Neural progenitor cell (in vitro differentiated cells): Measurements from ENCODE around the gene DDX49. TPM values are rescaled to one million over a fixed set of nuclear protein-coding genes. Genes with fewer than 3 reads are reported as not detected.
"Not testable (repeated sequence)": the region's sequence is repeated elsewhere in the genome, so short reads cannot be mapped to it uniquely, and the experiment has no call there.

Experiments used
- DNase-seq: peaks from one replicate; pipeline ENCODE4 v3.0.0-alpha.2; 2016; ENCODE audit warnings: low spot score
- H2AFZ ChIP-seq: fragments of 200-600 bp; sonication (generic); replicated peaks from 2 replicates; pipeline ENCODE4 v1.6.1; 2016; ENCODE audit warnings: antibody characterized with exemption
- H3F3A ChIP-seq: fragments of 200-600 bp; sonication (generic); 2 replicates; pipeline ENCODE4 v1.6.1; 2016; ENCODE audit warnings: antibody characterized with exemption, low read depth
- H3K27ac ChIP-seq: fragments of 200-600 bp; sonication (generic); 2 replicates; pipeline ENCODE4 v1.5.1; 2016; ENCODE audit warnings: mild to moderate bottlenecking
- H3K27me3 ChIP-seq: fragments of 200-600 bp; sonication (generic); 2 replicates; pipeline ENCODE4 v1.6.1; 2016; ENCODE audit warnings: mild to moderate bottlenecking, moderate library complexity
- H3K36me3 ChIP-seq: fragments of 200-600 bp; sonication (generic); 2 replicates; pipeline ENCODE4 v1.5.1; 2016
- H3K4me1 ChIP-seq: fragments of 200-600 bp; sonication (generic); 2 replicates; pipeline ENCODE4 v1.6.1; 2016; ENCODE audit warnings: mixed run types
- H3K4me2 ChIP-seq: fragments of 200-600 bp; sonication (generic); 2 replicates; pipeline ENCODE4 v1.6.1; 2016
- H3K4me3 ChIP-seq: fragments of 200-600 bp; sonication (generic); 2 replicates; pipeline ENCODE4 v1.5.1; 2016
- H3K79me2 ChIP-seq: fragments of 200-600 bp; sonication (generic); 2 replicates; pipeline ENCODE4 v1.6.1; 2016; ENCODE audit warnings: low read depth
- H3K9ac ChIP-seq: fragments of 200-600 bp; sonication (generic); 2 replicates; pipeline ENCODE4 v1.6.1; 2016
- H3K9me3 ChIP-seq: fragments of 200-600 bp; sonication (generic); 2 replicates; pipeline ENCODE4 v1.5.1; 2016; ENCODE audit warnings: low read depth
- H4K20me1 ChIP-seq: fragments of 200-600 bp; sonication (generic); 2 replicates; pipeline ENCODE4 v1.6.1; 2016; ENCODE audit warnings: low read depth
- H3K27ac Mint-ChIP-seq: 3 replicates; pipeline ENCODE4 v1.8.0; 2021; ENCODE audit warnings: mixed read lengths
- H3K27me3 Mint-ChIP-seq: 2 replicates; pipeline ENCODE4 v1.8.0; 2022; ENCODE audit warnings: low read depth, mild to moderate bottlenecking, inconsistent platforms, moderate library complexity, mixed read lengths; ENCODE audit not compliant: insufficient read depth
- H3K36me3 Mint-ChIP-seq: 3 replicates; pipeline ENCODE4 v1.8.0; 2021; ENCODE audit warnings: mixed read lengths
- H3K4me1 Mint-ChIP-seq: 3 replicates; pipeline ENCODE4 v1.8.0; 2021; ENCODE audit warnings: mixed read lengths
- H3K4me3 Mint-ChIP-seq: 3 replicates; pipeline ENCODE4 v1.8.0; 2021; ENCODE audit warnings: mild to moderate bottlenecking, moderate library complexity, mixed read lengths
- H3K9me3 Mint-ChIP-seq: 3 replicates; pipeline ENCODE4 v1.8.0; 2020; ENCODE audit warnings: mixed read lengths
- EZH2 ChIP-seq: fragments of 200-600 bp; sonication (generic); IDR thresholded peaks from 2 replicates; pipeline ENCODE4 v1.6.1; 2017; ENCODE audit warnings: antibody characterized with exemption, mild to moderate bottlenecking, moderate library complexity
- EZH2phosphoT487 ChIP-seq: fragments of 200-600 bp; sonication (generic); IDR thresholded peaks from 2 replicates; pipeline ENCODE4 v1.6.1; 2017; ENCODE audit warnings: antibody characterized with exemption
- total RNA-seq: library from RNA; depleted of rRNA; stranded (reverse); fragments of >200 nt; gene quantifications from 2 replicates; pipeline ENCODE4 v1.2.3, GENCODE V29; 2015; ENCODE audit warnings: low replicate concordance
- TF ChIP-seq, protein P1 (sequence below): fragments of 200-600 bp; sonication (generic); IDR thresholded peaks from 2 replicates; pipeline ENCODE4 v1.5.1; 2017; ENCODE audit warnings: antibody characterized with exemption, mild to moderate bottlenecking

The DDX49 gene
- total RNA-seq, 1 donor from 2014 or later = 19.9 TPM

DNA sequence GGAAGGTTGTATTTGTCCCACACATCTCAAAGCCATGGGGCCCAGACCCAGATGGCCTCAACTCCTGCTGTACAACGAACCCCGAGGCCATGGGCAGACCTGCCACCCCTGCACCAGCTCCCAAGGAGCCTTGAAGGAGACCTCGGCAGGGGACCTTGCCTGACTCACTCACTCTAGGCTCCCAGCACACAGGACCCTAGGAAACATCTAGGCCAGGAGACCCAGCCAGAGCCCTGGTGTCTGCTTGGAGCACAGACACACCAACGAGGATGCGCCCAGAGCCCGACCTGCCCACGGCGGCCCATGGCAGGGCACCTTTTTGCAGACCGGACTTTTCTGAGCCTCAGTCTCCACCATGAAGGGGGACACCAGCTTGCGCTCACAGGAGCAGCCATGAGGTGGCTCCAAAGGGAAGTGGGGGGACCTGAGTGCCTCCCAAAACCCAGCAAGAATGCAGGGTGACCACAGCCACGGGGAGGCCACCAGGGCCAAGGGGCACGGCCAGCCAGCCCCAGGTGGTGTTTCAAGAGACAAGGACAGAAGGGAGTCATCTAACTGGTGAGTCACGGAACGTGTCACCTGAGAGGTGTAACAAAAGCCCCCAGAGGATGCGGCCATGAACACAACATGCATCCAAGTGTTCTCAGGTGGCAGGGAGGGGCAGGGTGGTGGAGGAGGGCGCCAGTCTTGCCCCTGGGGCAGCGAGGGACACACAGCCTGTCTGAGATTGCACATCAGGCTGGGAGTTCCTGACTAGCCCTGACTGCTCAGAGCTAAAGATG, 18.6 kb upstream of the DDX49 start:
- no peaks in the 10 kb centered on the region for H3K9me3 Mint-ChIP-seq
- peaks cover 3% of the 10 kb centered on the region for H3K27me3 Mint-ChIP-seq
- peaks cover 6% of the 10 kb centered on the region for H3K4me1 Mint-ChIP-seq
- H3K4me3 ChIP-seq = no peak overlapping the region
- H3K27ac ChIP-seq = no peak overlapping the region
- no peaks in the 10 kb centered on the region for H3K36me3 ChIP-seq
- no peaks in the 10 kb centered on the region for H3K79me2 ChIP-seq
- no peaks in the 10 kb centered on the region for H3K9me3 ChIP-seq
- peaks cover 14% of the 10 kb centered on the region for H3K27me3 ChIP-seq
- H4K20me1 ChIP-seq = peaks cover 11% of the 10 kb centered on the region
- peaks cover 8% of the 10 kb centered on the region for H3K36me3 Mint-ChIP-seq
- no peak overlapping the region for H3K4me3 Mint-ChIP-seq
- DNase-seq = no peak
- H3F3A ChIP-seq = peaks cover 21% of the 10 kb centered on the region
- H3K27ac Mint-ChIP-seq = no peak overlapping the region
- H2AFZ ChIP-seq = no peak overlapping the region
- H3K4me1 ChIP-seq = peaks cover 11% of the 10 kb centered on the region
- TF ChIP-seq EZH2phosphoT487 (no peak), EZH2 (no peak)
- TF ChIP-seq, protein P1, sequence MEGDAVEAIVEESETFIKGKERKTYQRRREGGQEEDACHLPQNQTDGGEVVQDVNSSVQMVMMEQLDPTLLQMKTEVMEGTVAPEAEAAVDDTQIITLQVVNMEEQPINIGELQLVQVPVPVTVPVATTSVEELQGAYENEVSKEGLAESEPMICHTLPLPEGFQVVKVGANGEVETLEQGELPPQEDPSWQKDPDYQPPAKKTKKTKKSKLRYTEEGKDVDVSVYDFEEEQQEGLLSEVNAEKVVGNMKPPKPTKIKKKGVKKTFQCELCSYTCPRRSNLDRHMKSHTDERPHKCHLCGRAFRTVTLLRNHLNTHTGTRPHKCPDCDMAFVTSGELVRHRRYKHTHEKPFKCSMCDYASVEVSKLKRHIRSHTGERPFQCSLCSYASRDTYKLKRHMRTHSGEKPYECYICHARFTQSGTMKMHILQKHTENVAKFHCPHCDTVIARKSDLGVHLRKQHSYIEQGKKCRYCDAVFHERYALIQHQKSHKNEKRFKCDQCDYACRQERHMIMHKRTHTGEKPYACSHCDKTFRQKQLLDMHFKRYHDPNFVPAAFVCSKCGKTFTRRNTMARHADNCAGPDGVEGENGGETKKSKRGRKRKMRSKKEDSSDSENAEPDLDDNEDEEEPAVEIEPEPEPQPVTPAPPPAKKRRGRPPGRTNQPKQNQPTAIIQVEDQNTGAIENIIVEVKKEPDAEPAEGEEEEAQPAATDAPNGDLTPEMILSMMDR = no peak
- no peak overlapping the region for H3K9ac ChIP-seq
- no peak overlapping the region for H3K4me2 ChIP-seq

DNA sequence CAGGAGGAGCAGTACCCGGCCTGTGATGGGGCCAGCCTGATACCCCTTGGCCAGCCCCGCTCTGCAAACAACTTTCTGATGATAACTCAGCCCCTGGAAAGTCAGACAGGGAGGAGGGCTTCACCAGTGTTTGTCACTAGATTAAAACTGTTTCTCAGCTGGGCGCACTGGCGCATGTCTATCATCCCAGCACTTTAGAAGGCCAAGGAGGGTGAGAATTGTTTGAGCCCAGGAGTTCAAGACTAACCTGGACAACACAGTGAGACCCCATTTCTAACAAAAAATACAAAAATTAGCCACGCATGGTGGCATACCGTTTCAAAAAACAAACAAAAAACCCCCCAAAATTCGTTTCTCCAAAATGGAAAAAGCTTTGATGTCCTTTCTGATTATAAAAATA, 18.0 kb upstream of the DDX49 start:
- peaks cover 11% of the 10 kb centered on the region for H3K4me1 ChIP-seq

DNA sequence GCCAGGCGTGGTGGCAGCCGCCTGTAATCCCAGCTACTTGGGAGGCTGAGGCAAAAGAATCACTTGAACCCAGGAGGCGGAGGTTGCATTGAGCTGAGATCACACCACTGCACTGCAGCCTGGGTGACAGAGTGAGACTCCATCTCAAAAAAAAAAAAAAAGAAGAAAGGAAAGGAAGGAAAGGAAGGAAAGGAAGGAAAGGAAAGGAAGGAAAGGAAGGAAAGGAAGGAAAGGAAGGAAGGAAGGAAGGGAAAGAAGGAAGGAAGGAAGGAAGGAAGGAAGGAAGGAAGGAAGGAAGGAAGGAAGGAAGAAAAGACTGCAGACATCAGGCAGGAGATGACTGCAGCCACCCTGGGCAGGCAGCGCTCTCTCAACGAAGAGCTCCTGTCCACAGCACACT, 17.0 kb upstream of the DDX49 start:
- Histone ChIP-seq H4K20me1 (peaks cover 11% of the 10 kb centered on the region), H3K4me1 (peaks cover 11% of the 10 kb centered on the region)
- H3K9me3 Mint-ChIP-seq, H3K4me2 ChIP-seq, H3K36me3 Mint-ChIP-seq, H3F3A ChIP-seq, H3K4me3 ChIP-seq, H3K4me1 Mint-ChIP-seq, H3K36me3 ChIP-seq, H3K27ac Mint-ChIP-seq, DNase-seq, H3K4me3 Mint-ChIP-seq, H3K27ac ChIP-seq, H3K9me3 ChIP-seq, H3K27me3 ChIP-seq, H3K27me3 Mint-ChIP-seq, H2AFZ ChIP-seq, H3K9ac ChIP-seq, H3K79me2 ChIP-seq: not testable (repeated sequence)

More for the DNA sequence above, 18.0 kb upstream of the DDX49 start:
- no peaks in the 10 kb centered on the region for H3K9me3 ChIP-seq
- H3K9ac ChIP-seq = no peak overlapping the region
- Mint-ChIP-seq H3K36me3 (peaks cover 8% of the 10 kb centered on the region), H3K9me3 (no peaks in the 10 kb centered on the region), H3K4me3 (no peak overlapping the region), H3K27me3 (peaks cover 3% of the 10 kb centered on the region), H3K27ac (no peak overlapping the region), H3K4me1 (peaks cover 6% of the 10 kb centered on the region)
- peaks cover 11% of the 10 kb centered on the region for H4K20me1 ChIP-seq
- H3K36me3 ChIP-seq = no peaks in the 10 kb centered on the region
- peaks cover 19% of the 10 kb centered on the region for H3F3A ChIP-seq
- no peaks in the 10 kb centered on the region for H3K79me2 ChIP-seq
- H3K27ac ChIP-seq = no peak overlapping the region
- TF ChIP-seq EZH2 (no peak), EZH2phosphoT487 (no peak)
- TF ChIP-seq, protein P1 = no peak
- H3K4me3 ChIP-seq = no peak overlapping the region
- H2AFZ ChIP-seq = no peak overlapping the region
- H3K4me2 ChIP-seq = no peak overlapping the region
- peaks cover 9% of the 10 kb centered on the region for H3K27me3 ChIP-seq
- DNase-seq = no peak
